ENCODE data around the gene SESTD1.

Gene SESTD1

DNA sequence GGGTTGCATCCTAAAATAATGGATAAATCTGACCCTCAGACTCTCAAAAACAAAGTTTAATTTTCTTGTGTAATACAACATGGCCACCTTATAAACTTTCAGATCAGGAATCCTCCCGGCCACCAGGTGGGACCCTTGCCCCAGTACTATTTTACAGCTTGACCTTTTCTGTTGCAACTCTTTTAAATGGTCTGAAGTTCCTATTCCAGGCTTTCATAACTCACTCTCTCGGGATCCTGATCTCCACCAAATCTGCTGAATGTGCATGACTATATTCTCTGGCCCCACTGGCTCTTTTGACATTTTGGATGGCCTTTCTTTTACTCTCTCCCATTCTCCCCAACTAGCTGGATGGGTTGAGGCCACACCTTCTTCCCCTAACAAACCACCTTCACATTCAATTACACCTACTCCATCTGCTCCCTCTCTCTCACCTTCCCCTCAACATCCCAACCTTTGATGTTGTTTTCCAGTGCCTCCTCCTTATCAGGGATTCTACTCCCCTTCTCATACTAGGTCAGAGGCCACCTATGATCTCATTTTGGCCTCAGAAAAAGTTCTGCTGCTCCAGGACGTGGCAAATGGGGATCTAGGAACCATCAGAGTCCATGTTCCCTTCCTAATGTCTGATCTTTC, 70.8 kb downstream of the SESTD1 start:
- DNase-seq = no peak

DNA sequence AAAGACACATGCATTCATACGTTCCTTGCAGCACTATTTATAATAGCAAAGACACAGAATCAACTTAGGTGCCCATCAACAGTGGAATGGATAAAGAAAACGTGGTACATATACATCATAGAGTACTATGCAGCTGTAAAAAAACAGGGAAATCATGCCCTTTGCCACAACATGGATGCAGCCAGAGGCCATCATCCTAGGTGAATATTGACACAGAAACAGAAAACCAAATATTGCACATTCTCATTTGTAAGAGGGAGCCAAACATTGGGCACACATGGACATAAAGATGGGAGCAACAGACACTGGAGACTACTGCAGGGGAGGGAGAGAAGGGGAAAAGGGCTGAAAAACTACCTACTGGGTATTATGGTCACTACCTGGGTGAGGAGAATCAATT, 73.5 kb downstream of the SESTD1 start:
- no peak for DNase-seq

DNA sequence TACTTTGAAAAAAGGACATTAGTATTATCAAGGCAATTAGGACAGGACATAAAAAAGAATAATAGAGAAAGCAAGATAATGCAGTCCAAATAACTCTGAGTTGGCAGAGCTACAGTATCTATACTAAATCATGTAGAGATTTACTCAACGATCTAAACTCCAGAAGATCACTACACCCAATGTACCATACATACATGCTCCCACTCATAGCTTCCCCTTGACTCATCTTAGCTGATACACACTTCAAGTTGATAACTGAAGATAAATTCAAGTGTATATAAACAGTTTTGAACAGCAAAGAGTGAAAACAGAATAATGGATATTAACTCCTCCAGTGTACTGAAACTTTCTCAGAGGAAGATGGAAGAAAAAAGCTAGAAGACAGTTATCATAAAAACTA, 78.5 kb downstream of the SESTD1 start:
- no peak for DNase-seq

DNA sequence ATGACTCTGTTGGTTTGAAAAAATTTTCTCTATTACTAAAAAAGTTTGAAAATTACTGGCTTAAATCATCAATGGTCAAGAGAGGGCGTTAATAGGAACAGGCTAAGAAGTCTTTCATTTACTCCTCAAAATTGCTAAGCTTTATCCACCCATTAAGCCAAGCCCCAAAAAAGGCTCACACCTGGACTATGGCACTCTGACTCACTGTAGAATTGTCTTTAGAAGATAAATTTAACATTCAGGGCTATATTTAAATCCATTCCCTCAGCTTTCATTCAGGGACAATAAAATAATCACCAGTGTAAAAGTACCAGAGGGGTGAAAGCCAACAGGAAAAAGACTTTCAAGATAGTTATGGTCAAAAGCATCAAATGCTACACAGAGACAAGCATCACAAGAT, 80.0 kb downstream of the SESTD1 start:
- no peak for DNase-seq

- DNase-seq = no peak
These were observed 83.6 kb downstream of the SESTD1 start for GRCh38 chr2:179181002-179181401.

GRCh38 chr2:179180242-179180641, 84.4 kb downstream of the SESTD1 start:
- DNase-seq = no peak

DNA sequence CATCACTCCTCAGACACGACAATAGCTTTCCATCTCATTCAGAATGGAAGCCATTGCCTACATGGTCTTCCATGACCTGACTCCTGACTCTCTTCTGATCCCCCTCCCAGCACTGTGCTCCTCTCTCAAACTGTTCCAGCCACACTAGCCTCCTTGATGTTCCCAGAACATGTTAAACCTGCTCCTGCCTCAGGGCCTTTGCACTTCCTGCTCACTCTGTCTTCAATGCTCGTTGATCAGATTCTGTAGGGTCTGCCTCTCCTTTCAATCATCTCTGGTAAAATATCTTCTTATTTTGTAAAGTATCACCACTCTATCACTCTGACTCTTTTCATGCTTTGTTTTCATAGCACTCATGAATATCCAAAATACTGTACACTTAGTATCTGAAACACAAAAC, 84.9 kb downstream of the SESTD1 start:
- DNase-seq = no peak

- DNase-seq = no peak
These were observed 86.9 kb downstream of the SESTD1 start for GRCh38 chr2:179177694-179178093.

DNA sequence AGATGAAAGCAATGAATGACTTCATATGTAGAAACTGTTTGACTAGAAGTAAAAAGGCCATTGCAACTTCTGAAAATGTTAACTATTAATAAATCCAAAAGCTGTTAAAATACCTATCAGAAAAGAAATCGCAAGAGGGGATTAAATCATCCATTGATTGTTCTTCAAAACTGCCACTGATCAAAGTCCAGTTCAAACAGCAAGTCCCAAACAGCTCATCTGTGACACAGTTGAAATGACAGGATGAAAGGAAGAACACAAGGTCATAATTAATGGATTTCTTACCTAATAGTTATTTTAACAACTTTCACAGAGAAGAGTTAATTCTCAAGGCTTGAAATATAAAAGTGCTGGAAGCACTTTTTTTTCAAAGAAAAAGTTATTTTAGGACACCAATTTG, 90.4 kb downstream of the SESTD1 start:
- no peak for DNase-seq

DNA sequence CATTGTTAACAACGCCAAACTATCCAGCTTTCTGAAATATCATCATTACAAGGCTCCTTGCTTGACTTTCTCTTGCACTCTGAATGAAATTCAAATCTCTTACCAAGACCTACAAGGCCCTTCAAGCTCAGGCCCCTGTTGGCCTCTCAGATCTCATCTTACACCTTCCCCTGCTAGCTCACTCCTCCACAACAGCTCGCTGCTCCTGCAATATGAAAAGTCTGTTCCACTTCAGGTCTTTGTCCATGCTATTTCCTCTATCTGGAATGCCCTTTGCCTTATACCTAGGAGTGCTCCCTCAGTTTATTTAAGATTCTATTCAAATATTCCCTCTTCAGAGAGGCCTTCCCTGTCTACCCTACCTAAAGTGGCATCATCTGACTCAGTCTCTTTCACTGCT, 91.7 kb downstream of the SESTD1 start:
- DNase-seq = no peak

DNA sequence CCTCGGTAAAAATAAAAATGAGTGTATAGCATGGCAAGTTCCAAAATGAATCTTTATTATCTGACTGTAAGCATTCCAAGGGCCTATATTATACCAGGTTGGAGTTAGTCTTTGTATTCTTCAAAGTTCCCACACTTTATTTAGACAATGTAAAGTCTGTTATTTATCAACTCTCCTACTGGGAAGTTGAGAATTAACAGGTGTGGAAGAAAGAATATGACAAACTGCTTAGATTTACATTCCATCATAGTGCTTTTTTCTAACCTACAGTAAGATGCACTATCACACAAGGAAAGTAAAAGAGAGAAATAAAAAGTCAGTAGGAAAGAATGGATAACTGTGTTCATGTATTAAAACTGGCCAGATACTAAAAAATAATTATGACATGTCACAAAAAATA, 93.3 kb downstream of the SESTD1 start:
- DNase-seq = no peak

DNA sequence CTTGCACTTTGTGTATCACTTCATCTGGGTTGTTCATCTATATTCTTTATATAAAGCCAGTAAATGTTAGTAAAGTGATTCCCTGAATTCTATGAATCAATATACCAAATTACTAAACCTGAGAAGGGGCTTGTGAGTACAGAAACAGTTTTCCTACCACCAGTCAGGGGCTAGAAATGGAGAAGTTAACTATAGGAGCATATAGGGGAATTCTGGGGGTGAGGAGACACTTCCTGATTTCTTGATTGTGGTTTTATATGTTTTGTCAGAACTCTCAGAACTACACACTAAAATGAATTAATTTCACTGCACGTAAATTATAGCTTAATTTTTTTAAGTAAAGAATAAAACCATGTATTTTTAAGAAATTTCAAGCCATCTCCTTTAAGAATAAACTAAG, 93.7 kb downstream of the SESTD1 start:
- DNase-seq = no peak

- DNase-seq = no peak
These were observed 99.2 kb downstream of the SESTD1 start for GRCh38 chr2:179165356-179166000.

- DNase-seq = no peak
These were observed 123.4 kb downstream of the SESTD1 start for GRCh38 chr2:179141206-179141605.

DNA sequence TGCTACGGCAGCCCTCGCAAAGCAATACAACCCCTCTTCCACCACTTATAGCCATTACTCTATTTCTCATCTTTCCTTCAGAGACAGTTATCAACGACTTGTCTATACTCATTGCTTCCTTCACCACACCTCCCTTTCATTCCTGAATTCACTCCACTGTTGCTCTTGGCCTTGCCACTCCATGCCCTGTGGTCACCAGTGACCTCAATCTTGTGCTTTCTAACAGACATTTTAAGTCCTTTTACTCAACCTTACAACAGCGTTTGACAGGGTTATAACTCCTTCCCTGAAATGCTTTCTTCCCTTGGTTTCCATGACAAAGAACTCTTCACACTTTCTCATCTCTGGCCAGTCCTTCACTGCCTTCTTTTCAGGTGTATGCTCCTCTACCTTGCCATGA, 124.1 kb downstream of the SESTD1 start:
- DNase-seq = no peak

DNA sequence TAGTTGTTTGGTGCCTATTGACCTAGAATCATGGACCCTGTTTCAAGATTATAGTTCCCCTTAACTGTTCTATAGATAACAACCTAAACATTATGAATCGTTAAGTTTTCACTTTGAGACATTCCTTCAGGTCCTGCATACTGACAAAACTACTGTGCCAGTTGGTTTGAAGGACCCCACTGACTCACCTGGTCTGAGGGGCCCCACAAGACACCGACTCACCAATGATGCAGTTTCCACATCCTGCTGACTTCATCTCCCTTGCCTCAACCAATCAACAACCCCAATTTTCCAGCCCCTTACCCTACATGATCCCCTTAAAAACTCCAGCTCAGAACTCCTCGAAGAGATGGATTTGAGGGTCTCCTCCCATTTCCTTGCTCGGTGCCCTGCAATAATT, 125.1 kb downstream of the SESTD1 start:
- DNase-seq = no peak

DNA sequence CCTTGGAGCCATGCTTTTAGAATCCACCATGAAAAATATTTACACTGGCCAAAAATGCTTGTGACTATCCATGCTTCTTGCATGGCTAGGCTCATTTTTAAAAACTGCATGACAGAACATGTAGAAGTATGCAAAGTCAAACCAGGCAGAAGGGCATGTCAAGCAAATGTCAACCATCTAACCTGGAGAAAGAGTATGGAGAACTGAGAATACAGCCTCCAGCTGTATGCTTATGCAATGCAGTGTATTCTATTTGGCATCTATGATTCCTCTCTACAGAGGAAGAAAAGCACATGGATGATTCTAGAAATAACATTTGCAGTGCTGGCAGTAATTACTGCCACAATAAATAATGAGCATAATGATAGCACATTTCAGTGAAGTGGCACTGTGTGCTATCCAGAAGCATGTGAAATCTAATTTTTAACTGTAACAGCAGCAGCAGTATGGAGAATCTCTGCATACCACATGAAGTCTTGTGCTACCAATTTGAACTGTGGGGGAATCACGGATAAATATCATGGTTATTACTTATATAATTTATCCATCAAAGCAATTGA, 127.4 kb downstream of the SESTD1 start:
- no peak for DNase-seq

- no peak for DNase-seq
These were observed 131.6 kb downstream of the SESTD1 start for GRCh38 chr2:179133016-179133415.

- no peak for DNase-seq
These were observed 132.6 kb downstream of the SESTD1 start for GRCh38 chr2:179132076-179132475.

DNA sequence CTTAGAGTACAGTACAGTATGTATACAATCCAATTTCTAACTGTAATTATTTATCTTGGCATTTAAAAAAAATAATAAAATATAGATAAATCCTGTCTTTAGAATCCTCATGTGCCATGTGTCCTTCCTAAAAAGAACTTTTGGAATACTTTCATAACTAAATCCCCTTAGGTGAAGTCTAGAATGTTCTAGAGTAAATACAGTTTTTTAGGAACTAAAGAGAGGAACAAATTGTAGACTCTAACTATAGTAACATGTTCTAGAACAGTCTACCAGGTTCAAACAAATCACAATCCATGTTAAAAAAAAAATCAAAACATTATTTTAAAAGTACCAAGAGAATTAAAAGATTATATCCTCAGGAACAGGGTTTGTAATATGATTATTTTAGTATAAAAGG, 134.1 kb downstream of the SESTD1 start:
- DNase-seq = no peak

DNA sequence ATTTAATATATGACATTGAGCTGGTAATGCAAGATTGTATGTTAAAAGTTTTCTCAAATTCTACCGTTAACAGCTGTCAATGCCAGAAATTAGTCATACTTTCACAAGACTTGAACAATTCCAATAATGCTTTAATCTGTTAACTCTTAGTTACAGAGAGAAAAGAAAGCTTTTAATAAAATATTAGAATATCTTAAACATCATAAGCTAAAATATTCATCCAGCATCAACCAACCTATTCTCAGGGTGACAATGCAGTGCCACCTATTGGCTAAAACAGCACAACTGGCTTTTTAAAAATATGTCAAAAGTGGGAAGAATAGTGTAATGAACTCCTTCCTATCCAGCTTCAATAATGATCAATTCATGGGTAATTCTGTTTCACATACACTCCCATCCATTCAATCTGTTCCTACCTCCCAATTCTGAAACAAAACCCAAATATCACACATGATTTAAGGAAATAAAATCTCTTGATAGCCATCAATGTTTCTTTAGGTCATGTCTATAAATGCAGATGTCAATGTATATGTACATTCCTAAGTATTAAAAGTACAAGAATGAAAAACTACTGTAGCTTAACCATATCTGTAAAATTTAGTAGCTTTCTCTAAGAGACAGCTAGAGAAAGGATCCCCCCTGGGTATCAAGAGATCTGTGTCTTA, 134.9 kb downstream of the SESTD1 start:
- DNase-seq = no peak

GRCh38 chr2:179125404-179125803, 139.2 kb downstream of the SESTD1 start:
- DNase-seq = no peak

- DNase-seq = no peak
These were observed 140.3 kb downstream of the SESTD1 start for GRCh38 chr2:179124282-179124681.

Data from amygdala (tissue), 56 donors.